Spleen (tissue), 11 donors: ENCODE measurements around the gene KRT15. TPM values are rescaled to one million over a fixed set of nuclear protein-coding genes. Genes with fewer than 3 reads are reported as not detected.

Source experiments
- DNase-seq: peaks from one replicate; pipeline ENCODE4 v3.0.0-alpha.2; 2020
- H3K27ac ChIP-seq, 8 donors: fragments of 200-600 bp; sonication (generic) in 7 of 8; 1 replicate in 4 of 8; 2 replicates in 4 of 8; pipeline versions ENCODE4 v1.5.0 to v1.8.0; 2016 to 2021; ENCODE audit warnings: inconsistent platforms in 4 of 8, mild to moderate bottlenecking in 4 of 8, moderate library complexity in 1 of 8
- H3K27me3 ChIP-seq, 7 donors: fragments of 200-600 bp; sonication (generic) in 6 of 7; replicated peaks in 1 of 7; 1 replicate in 4 of 7; 2 replicates in 3 of 7; pipeline versions ENCODE4 v1.5.0 to v1.8.0; 2016 to 2021; ENCODE audit warnings: inconsistent platforms in 3 of 7, mild to moderate bottlenecking in 1 of 7
- H3K36me3 ChIP-seq, 6 donors: fragments of 200-600 bp; sonication (generic) in 5 of 6; 1 replicate in 4 of 6; 2 replicates in 2 of 6; pipeline versions ENCODE4 v1.5.0 to v1.8.0; 2016 to 2021; ENCODE audit warnings: inconsistent platforms in 2 of 6
- H3K4me1 ChIP-seq, 6 donors: fragments of 200-600 bp; sonication (generic) in 5 of 6; 1 replicate in 3 of 6; 2 replicates in 3 of 6; pipeline versions ENCODE4 v1.5.0 to v1.8.0; 2016 to 2021; ENCODE audit warnings: inconsistent platforms in 3 of 6
- H3K4me3 ChIP-seq, 8 donors: fragments of 200-600 bp; sonication (generic) in 7 of 8; 1 replicate in 4 of 8; 2 replicates in 4 of 8; pipeline versions ENCODE4 v1.5.0 to v1.8.0; 2016 to 2021; ENCODE audit warnings: inconsistent platforms in 4 of 8, mild to moderate bottlenecking in 4 of 8, moderate library complexity in 2 of 8
- H3K9me3 ChIP-seq, 8 donors: fragments of 200-600 bp; sonication (generic) in 7 of 8; 1 replicate in 4 of 8; 2 replicates in 4 of 8; pipeline versions ENCODE4 v1.5.0 to v1.8.0; 2016 to 2021; ENCODE audit warnings: inconsistent platforms in 4 of 8
- POLR2A ChIP-seq, 3 donors: fragments of 450-650 bp; IDR thresholded peaks; one replicate each; pipeline ENCODE4 v1.5.1; 2017; ENCODE audit warnings: antibody characterized with exemption in 3 of 3, mild to moderate bottlenecking in 1 of 3
- POLR2AphosphoS5 ChIP-seq, 3 donors: sonication (generic); formaldehyde crosslinking; IDR thresholded peaks; one replicate each; pipeline ENCODE4 v1.5.1; 2017; ENCODE audit warnings: antibody characterized with exemption in 3 of 3
- WGBS, 5 donors: extraction: QIAGEN DNeasy Blood & Tissue Kit in 3 of 5; methylation state at CpG; one replicate each; pipeline versions ENCODE4 v1.1.5 to v1.1.7; 2013 to 2018; 5-methylcytosine and 5-hydroxymethylcytosine counted together
- intact Hi-C: fragments of 100-400 bp; cut with DNase I; formaldehyde crosslinking; loops from one replicate; pipeline ENCODE4 v1.15.0; 2023; ENCODE audit warnings: low total_unique reads
- polyA plus RNA-seq, 3 donors: library from polyadenylated mRNA; stranded (reverse); fragments of 200-250 nt; gene quantifications; one replicate each; pipeline ENCODE4 v1.2.1, GENCODE V29; 2013
- total RNA-seq, 7 donors: library from RNA; depleted of rRNA in 3 of 7; stranded (reverse); fragments of >200 nt in 3 of 7; fragmentation: NEBNext Ultra II Directional in 4 of 7; extraction: Animal tissue kit (Norgen Biotek cat#: 25700) in 4 of 7; gene quantifications; one replicate each; pipeline versions ENCODE4 v1.1.0 to v1.2.1, GENCODE V29; 2016 to 2021
- TF ChIP-seq, protein P1 (sequence below), 11 experiments: fragments of 200-600 bp in 7 of 11; fragments of 450-650 bp in 4 of 11; sonication (generic) in 4 of 11; IDR thresholded peaks in 8 of 11; conservative IDR thresholded peaks in 3 of 11; 1 replicate in 7 of 11; 2 replicates in 4 of 11; pipeline versions ENCODE4 v1.4.0 to v1.8.0; 2016 to 2021; ENCODE audit warnings: antibody characterized with exemption in 11 of 11, inconsistent platforms in 4 of 11, mild to moderate bottlenecking in 1 of 11
- donor health status: healthy with polysubstance abuse.
- donor health status: DM: no; HTN: no; CAD: no; lungs with moderate emphysema.
- donor health status: DM: no; HTN: no; CAD: no.
- donor health status: Bipolar disorder and iron deficiency.
- donor health status: healthy.
- donor health status: DM: no; HTN: no; CAD: no.
- donor health status: DM: yes; HTN: yes; CAD: no.

The KRT15 gene
- total and polyA plus RNA-seq, 10 donors = 0.07 to 1.3 (median 0.11) TPM; not detected in 7

DNA sequence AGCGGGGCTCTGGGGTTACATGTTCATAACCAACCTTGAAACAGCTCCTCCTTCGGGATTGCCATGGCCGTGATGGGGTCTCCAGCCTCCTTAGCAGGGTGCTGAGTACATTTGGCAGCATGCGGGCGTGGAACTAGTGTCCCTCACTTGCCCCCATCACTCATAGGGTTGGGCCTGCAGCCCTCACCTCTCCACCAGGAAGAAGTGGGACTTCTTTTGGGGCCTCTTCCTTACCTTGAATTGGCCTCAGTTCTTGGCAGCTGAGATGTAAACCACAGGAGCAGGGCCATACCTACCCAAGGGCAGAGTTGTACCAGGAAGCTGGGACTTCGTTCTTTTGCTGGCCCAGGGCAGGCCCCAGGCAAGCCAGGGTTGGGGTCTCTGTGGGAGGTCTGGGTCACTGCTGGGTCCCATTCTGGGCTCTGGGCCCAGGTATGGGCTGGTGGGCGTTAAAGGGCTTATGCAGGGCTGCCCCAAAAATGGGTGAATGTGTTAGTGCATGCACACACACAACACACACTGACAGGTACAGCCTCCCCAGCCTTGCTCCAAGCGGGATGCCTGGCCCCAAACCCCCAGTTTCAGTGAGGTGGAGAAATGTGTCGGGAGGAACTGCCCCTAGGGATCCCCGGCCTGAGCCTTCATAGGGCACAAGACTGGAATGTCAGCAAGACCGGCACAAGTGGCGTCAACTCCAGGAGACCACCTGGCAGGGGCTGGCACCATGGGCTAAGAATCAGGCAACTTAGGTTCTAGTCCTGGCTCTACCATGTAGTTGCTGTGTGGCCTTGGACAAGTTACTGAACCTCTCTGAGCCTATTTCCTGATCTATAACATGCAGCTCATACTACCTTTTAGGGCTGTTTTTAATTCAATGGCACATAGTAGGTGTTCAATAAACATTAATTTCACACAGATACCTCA, 3.9 kb upstream of the KRT15 start:
- no peak for TF ChIP-seq POLR2AphosphoS5 (IDR thresholded peaks at IDR 0.05)
- TF ChIP-seq, protein P1, sequence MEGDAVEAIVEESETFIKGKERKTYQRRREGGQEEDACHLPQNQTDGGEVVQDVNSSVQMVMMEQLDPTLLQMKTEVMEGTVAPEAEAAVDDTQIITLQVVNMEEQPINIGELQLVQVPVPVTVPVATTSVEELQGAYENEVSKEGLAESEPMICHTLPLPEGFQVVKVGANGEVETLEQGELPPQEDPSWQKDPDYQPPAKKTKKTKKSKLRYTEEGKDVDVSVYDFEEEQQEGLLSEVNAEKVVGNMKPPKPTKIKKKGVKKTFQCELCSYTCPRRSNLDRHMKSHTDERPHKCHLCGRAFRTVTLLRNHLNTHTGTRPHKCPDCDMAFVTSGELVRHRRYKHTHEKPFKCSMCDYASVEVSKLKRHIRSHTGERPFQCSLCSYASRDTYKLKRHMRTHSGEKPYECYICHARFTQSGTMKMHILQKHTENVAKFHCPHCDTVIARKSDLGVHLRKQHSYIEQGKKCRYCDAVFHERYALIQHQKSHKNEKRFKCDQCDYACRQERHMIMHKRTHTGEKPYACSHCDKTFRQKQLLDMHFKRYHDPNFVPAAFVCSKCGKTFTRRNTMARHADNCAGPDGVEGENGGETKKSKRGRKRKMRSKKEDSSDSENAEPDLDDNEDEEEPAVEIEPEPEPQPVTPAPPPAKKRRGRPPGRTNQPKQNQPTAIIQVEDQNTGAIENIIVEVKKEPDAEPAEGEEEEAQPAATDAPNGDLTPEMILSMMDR (IDR thresholded peaks at IDR 0.05 in 8 of 11, conservative IDR thresholded peaks at IDR 0.05 in 3 of 11) = no peak
- TF ChIP-seq POLR2A (IDR thresholded peaks at IDR 0.05) = no peak
- no peak overlapping the region for H3K4me3 ChIP-seq
- peaks cover 0 to 78% (median 14%) of the 10 kb centered on the region in 7 donors for H3K27me3 ChIP-seq
- H3K36me3 ChIP-seq = no peaks in the 10 kb centered on the region
- DNase-seq = no peak
- no peaks in the 10 kb centered on the region for H3K9me3 ChIP-seq
- no peak overlapping the region for H3K27ac ChIP-seq
- peaks cover under 1 to 14% (median 5%) of the 10 kb centered on the region in 6 donors for H3K4me1 ChIP-seq
- WGBS, 5 donors = 83 to 92% (median 90%) methylated on average over 5 to 12 of the region's 12 CpGs
- intact Hi-C loops = no loop called here

DNA sequence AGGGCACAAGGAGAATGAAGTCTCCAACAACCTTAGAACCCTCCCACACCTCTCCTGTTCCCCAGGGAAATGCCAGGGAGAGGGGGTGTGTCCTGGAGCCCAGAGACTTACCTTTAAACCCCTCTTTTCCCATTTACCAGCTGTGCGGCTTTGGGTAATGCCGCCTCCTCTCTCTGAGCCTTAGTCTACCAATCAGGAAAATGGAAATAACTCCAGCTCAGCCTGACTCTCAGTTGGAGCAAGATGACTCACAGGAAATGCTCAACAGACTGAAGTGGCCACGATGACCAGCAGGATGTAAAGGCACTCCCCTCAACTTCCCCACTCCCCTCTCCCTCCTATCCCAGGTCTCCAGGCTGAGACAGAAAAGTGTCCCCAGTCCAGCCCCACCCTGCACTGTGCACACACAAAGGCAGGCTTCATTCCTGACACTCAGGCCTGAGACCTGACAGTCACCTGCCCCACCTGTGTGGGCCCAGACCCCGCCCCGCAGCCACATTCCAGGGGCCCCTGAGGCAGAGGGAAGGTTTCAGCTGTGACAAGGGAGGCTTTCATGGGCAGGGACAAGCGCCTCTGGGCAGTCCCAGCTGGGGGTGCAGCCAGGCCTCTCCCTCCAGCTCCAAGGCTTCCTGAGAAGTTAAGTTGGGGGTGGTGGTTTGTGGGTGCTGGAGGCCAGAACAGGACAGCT, 3.0 kb upstream of the KRT15 start:
- no peak for DNase-seq
- Histone ChIP-seq H3K27me3 (peaks cover 0 to 75% (median 6%) of the 10 kb centered on the region in 7 donors), H3K27ac (no peak overlapping the region), H3K36me3 (no peaks in the 10 kb centered on the region), H3K4me3 (no peak overlapping the region), H3K4me1 (peaks cover 0 to 7% (median 0%) of the 10 kb centered on the region in 6 donors), H3K9me3 (no peaks in the 10 kb centered on the region)
- no peak for TF ChIP-seq POLR2A (IDR thresholded peaks at IDR 0.05)
- TF ChIP-seq, protein P1 (IDR thresholded peaks at IDR 0.05 in 8 of 11, conservative IDR thresholded peaks at IDR 0.05 in 3 of 11) = no peak
- intact Hi-C loops = no loop called here
- WGBS, 5 donors = 69 to 77% (median 72%) methylated on average over 6 of the region's 6 CpGs

DNA sequence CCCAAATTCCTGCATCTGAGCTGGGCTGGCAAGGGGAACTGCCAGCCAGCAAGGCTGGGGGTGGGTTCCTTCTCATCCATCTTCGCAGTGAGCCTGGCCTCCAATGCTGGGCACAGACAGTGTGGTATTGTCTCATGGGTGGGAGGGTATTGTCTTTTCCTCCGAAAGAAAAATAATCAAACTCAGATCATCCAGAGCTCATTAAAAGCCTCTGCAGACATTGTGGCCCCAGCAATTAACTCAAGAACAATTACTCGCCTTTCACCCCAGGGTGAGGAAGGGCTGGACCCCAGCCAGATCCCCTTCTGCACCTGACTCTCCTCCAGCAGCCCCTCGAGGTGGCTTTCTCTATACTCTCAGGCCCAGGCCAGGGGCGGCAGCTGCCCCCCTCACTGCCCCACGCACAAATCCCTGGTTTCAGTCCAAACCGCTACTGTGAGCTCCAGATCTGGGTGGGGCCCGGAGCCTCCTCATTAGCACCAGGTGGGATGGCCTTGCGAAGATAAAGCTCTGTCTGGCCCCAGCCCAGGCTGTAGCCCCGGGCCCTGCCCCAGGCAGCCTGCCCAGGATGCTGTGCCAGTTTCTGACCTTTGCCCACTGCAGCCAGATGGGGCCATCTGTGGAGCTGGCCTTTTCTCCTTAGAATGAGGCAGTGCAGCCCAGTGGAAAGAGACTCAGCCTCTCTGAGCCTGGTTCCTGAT, 2.3 kb upstream of the KRT15 start:
- peaks cover 0 to 7% (median 0%) of the 10 kb centered on the region in 6 donors for H3K4me1 ChIP-seq
- 68 to 79% (median 76%) methylated on average over 5 to 10 of the region's 10 CpGs for WGBS, 5 donors
- no peaks in the 10 kb centered on the region for H3K36me3 ChIP-seq
- DNase-seq = no peak
- no peaks in the 10 kb centered on the region for H3K9me3 ChIP-seq
- intact Hi-C loops = no loop called here
- TF ChIP-seq, protein P1 (IDR thresholded peaks at IDR 0.05 in 8 of 11, conservative IDR thresholded peaks at IDR 0.05 in 3 of 11) = no peak
- TF ChIP-seq POLR2AphosphoS5 (IDR thresholded peaks at IDR 0.05) (no peak), POLR2A (IDR thresholded peaks at IDR 0.05) (no peak)
- H3K4me3 ChIP-seq = no peak overlapping the region
- H3K27ac ChIP-seq = no peak overlapping the region
- peaks cover 0 to 70% (median 0%) of the 10 kb centered on the region in 7 donors for H3K27me3 ChIP-seq
